ENCODE measurements around the gene NINL. TPM values are rescaled to one million over a fixed set of nuclear protein-coding genes. Genes with fewer than 3 reads are reported as not detected.

Gene NINL
- total RNA-seq, 1 experiment from 2014 or later: 7.2 TPM

DNA sequence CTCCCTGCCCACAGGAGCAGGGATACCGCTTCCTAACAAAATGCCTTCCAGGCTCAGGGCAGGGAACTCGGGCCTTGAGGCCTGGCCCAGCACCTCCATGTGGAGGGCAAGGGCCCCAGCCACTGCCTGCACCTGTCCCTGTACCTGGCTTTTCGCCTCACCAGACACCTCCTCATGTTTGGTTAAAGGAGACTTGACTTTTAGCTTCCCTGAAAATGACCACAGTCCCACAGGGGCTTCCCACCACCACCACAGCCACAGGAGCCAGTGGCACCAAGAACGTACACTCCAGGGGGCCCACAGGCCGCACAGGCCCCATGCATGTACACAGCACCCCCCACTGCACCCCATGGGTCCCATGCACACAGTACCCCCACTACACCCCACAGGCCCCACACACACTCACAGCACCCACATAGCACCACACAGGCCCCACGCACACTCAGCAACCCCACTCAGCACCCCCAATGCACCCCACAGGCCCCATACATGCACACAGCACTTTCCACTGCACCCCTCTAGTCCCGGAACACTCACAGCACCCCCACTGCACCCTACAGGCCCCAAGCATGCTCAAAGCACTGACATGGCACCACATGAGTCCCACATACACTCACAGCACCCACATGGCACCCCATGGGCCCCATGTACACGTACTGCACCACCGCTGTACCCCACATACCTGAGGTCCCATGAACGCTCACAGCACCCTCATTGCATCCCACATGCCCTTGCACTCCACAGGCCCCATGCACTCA lies 91.4 kb downstream of the NINL start:
- TF ChIP-seq, protein P1, sequence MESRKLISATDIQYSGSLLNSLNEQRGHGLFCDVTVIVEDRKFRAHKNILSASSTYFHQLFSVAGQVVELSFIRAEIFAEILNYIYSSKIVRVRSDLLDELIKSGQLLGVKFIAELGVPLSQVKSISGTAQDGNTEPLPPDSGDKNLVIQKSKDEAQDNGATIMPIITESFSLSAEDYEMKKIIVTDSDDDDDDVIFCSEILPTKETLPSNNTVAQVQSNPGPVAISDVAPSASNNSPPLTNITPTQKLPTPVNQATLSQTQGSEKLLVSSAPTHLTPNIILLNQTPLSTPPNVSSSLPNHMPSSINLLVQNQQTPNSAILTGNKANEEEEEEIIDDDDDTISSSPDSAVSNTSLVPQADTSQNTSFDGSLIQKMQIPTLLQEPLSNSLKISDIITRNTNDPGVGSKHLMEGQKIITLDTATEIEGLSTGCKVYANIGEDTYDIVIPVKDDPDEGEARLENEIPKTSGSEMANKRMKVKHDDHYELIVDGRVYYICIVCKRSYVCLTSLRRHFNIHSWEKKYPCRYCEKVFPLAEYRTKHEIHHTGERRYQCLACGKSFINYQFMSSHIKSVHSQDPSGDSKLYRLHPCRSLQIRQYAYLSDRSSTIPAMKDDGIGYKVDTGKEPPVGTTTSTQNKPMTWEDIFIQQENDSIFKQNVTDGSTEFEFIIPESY (IDR thresholded peaks at IDR 0.05; ENCODE audit: extremely low read depth, insufficient replicate concordance, low read length): no peak
- TF ChIP-seq CEBPB (IDR thresholded peaks at IDR 0.05; ENCODE audit: low read depth) (no peak), JUND (IDR thresholded peaks at IDR 0.05) (no peak), POLR2A (IDR thresholded peaks at IDR 0.05; ENCODE audit: borderline replicate concordance, extremely low read depth, insufficient read depth, insufficient read length) (no peak), FOSL1 (IDR thresholded peaks at IDR 0.05; ENCODE audit: low read depth) (no peak), SP1 (IDR thresholded peaks at IDR 0.05; ENCODE audit: low read depth) (no peak), EZH2phosphoT487 (IDR thresholded peaks at IDR 0.05; ENCODE audit: borderline replicate concordance) (no peak), ZFX (IDR thresholded peaks at IDR 0.05) (no peak), EGR1 (IDR thresholded peaks at IDR 0.05; ENCODE audit: low read depth) (no peak), TCF7L2 (IDR thresholded peaks at IDR 0.05; ENCODE audit: borderline replicate concordance, extremely low read depth, insufficient read depth, insufficient read length) (no peak)
- TF ChIP-seq, protein P2, sequence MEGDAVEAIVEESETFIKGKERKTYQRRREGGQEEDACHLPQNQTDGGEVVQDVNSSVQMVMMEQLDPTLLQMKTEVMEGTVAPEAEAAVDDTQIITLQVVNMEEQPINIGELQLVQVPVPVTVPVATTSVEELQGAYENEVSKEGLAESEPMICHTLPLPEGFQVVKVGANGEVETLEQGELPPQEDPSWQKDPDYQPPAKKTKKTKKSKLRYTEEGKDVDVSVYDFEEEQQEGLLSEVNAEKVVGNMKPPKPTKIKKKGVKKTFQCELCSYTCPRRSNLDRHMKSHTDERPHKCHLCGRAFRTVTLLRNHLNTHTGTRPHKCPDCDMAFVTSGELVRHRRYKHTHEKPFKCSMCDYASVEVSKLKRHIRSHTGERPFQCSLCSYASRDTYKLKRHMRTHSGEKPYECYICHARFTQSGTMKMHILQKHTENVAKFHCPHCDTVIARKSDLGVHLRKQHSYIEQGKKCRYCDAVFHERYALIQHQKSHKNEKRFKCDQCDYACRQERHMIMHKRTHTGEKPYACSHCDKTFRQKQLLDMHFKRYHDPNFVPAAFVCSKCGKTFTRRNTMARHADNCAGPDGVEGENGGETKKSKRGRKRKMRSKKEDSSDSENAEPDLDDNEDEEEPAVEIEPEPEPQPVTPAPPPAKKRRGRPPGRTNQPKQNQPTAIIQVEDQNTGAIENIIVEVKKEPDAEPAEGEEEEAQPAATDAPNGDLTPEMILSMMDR (IDR thresholded peaks at IDR 0.05 in 2 of 3, conservative IDR thresholded peaks at IDR 0.05 in 1 of 3; ENCODE audit: borderline replicate concordance in 1 of 3, insufficient read depth in 1 of 3, low read depth in 2 of 3, low read length in 2 of 3): no peak
- TF ChIP-seq, protein P3, sequence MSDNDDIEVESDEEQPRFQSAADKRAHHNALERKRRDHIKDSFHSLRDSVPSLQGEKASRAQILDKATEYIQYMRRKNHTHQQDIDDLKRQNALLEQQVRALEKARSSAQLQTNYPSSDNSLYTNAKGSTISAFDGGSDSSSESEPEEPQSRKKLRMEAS (IDR thresholded peaks at IDR 0.05): no peak
- TF ChIP-seq, protein P4, sequence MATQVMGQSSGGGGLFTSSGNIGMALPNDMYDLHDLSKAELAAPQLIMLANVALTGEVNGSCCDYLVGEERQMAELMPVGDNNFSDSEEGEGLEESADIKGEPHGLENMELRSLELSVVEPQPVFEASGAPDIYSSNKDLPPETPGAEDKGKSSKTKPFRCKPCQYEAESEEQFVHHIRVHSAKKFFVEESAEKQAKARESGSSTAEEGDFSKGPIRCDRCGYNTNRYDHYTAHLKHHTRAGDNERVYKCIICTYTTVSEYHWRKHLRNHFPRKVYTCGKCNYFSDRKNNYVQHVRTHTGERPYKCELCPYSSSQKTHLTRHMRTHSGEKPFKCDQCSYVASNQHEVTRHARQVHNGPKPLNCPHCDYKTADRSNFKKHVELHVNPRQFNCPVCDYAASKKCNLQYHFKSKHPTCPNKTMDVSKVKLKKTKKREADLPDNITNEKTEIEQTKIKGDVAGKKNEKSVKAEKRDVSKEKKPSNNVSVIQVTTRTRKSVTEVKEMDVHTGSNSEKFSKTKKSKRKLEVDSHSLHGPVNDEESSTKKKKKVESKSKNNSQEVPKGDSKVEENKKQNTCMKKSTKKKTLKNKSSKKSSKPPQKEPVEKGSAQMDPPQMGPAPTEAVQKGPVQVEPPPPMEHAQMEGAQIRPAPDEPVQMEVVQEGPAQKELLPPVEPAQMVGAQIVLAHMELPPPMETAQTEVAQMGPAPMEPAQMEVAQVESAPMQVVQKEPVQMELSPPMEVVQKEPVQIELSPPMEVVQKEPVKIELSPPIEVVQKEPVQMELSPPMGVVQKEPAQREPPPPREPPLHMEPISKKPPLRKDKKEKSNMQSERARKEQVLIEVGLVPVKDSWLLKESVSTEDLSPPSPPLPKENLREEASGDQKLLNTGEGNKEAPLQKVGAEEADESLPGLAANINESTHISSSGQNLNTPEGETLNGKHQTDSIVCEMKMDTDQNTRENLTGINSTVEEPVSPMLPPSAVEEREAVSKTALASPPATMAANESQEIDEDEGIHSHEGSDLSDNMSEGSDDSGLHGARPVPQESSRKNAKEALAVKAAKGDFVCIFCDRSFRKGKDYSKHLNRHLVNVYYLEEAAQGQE (IDR thresholded peaks at IDR 0.05; ENCODE audit: low read depth): no peak
- TF ChIP-seq, protein P5, sequence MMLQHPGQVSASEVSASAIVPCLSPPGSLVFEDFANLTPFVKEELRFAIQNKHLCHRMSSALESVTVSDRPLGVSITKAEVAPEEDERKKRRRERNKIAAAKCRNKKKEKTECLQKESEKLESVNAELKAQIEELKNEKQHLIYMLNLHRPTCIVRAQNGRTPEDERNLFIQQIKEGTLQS (IDR thresholded peaks at IDR 0.05): no peak
- DNase-seq (ENCODE audit: low read depth, low spot score): no peak
- no peaks in the 10 kb centered on the region for H3K9me3 ChIP-seq (ENCODE audit: control insufficient read depth in 1 of 2, insufficient read depth in 1 of 2, low read depth in 1 of 2, low read length in 2 of 2)
- no peaks in the 10 kb centered on the region for H4K20me1 ChIP-seq (ENCODE audit: insufficient read depth)
- ChIA-PET POLR2A (no interaction called here), CTCF (no interaction called here), RAD21 (ENCODE audit: low non-redundant PET in 1 of 2, low total read pairs in 2 of 2, uncharacterized antibody in 2 of 2, unreplicated experiment in 2 of 2) (no interaction called here)
- H3K27ac ChIP-seq (ENCODE audit: low read depth, low read length): no peak overlapping the region
- no peaks in the 10 kb centered on the region for H3K36me3 ChIP-seq (ENCODE audit: control insufficient read depth in 1 of 2, insufficient read depth in 2 of 2, low read length in 2 of 2)
- no peaks in the 10 kb centered on the region for H3K79me2 ChIP-seq (ENCODE audit: insufficient read depth, low read length)
- H3K27me3 ChIP-seq (ENCODE audit: insufficient read depth, low read length): no peaks in the 10 kb centered on the region
- H3K9me2 ChIP-seq (ENCODE audit: insufficient read depth): no peaks in the 10 kb centered on the region
- peaks cover 0 to 4% of the 10 kb centered on the region in 2 experiments; a peak in 1 of 4 replicates for H3K4me1 ChIP-seq (ENCODE audit: control insufficient read depth in 1 of 2, insufficient read depth in 2 of 2, low read length in 2 of 2)
- no peak overlapping the region for H3K9ac ChIP-seq (ENCODE audit: low read length)
- H2AFZ ChIP-seq (ENCODE audit: low read depth, low read length, poor library complexity, severe bottlenecking): no peak overlapping the region
- no TSS peak for BruUV-seq (replicated peaks)
- no peak overlapping the region for H3K4me3 ChIP-seq (replicated peaks in 1 of 2; ENCODE audit: low read depth in 1 of 2, low read length in 2 of 2)
- no peak overlapping the region for H3K4me2 ChIP-seq (ENCODE audit: low read length)
- ATAC-seq: no peak
- intact Hi-C loops (cut with micrococcal nuclease): no loop called here
